GM12875 (cell line): ENCODE results near the gene CCDC66.

ENCODE experiments used
- H3K4me3 ChIP-seq: one replicate; pipeline ENCODE4 v1.5.1; 2011; ENCODE audit warnings: low read depth, low read length, control low read depth
- CTCF ChIP-seq: IDR thresholded peaks from 2 replicates; pipeline ENCODE4 v1.5.1; 2011; ENCODE audit warnings: low read depth, mild to moderate bottlenecking, control low read depth, inconsistent platforms, low read length, moderate library complexity, borderline replicate concordance; ENCODE audit not compliant: insufficient read depth

The CCDC66 gene

GRCh38 chr3:56622381-56622780, 65.4 kb downstream of the CCDC66 start:
- no peak for TF ChIP-seq CTCF
- no peak overlapping the region for H3K4me3 ChIP-seq

- no peak for TF ChIP-seq CTCF
- H3K4me3 ChIP-seq = no peak overlapping the region
Measured at GRCh38 chr3:56624725-56625124, 67.8 kb downstream of the CCDC66 start.

- no peak for TF ChIP-seq CTCF
- H3K4me3 ChIP-seq = no peak overlapping the region
Measured at GRCh38 chr3:56629047-56629446, 72.1 kb downstream of the CCDC66 start.

- no peak overlapping the region for H3K4me3 ChIP-seq
- TF ChIP-seq CTCF = no peak
Measured at GRCh38 chr3:56629451-56629850, 72.5 kb downstream of the CCDC66 start.

- no peak overlapping the region for H3K4me3 ChIP-seq
- TF ChIP-seq CTCF = no peak
Measured at GRCh38 chr3:56630966-56631365, 74.0 kb downstream of the CCDC66 start.

DNA sequence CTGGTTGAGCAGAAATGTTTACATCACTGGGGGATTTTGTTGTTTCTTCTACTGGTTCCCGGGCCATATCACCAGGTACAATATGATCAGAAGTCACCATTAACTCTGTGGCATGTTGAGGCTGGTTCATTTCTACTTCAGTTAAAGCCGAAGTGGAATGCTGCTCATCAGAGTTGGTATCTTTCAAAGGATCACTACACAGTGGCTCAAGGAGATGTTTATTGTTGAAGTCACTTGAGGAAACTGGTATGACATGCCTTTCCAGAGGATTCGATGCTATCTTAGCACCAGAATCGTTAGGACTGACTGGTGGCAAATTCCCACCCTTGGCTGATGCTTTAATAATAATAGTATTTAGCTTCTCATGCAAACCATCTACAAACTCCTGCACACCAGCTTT, 76.2 kb downstream of the CCDC66 start:
- no peak for TF ChIP-seq CTCF

DNA sequence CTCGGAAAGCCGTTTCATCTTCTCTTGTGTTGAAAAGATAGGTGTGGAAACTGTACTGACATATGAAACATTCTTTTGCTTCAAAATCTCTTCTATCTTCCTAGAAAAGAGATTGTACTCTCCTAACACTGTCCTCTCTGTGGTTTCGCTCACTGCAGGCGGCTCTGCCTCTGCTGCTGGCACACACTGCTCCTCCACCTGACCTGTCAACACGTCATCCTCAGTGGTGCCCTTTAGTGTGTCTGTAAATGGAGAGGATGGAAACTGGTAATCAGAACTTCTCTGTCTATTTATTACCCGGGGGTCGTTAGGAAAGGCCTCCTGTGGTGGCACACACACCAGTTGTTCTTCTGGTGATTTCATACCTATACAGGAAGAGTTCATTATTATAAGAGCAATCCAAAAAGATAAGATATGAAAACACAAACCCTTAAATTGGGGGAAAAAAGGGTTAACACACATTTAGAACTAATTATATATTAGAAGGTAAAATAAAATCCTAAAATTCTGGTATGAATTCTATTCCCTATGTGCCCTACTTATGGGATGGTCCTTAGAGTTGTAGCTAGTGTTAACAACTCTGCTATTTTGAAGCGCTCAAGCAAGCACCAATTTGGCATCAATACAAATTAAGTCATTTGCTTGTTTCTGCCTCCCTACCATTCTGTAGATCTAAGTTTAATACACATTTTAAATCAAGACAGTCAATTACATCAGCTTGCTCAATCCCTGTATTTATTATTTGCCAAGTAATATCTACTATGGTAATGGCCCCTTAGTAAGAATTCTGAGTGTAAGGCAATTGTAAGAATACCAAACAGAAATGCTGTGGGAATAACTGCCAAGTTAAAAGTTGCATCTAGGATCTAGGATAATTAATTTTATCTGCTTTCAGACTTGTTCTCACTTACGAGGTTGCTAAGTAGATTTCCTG, 76.9 kb downstream of the CCDC66 start:
- no peak overlapping the region for H3K4me3 ChIP-seq
- no peak for TF ChIP-seq CTCF

More for the DNA sequence above, 76.2 kb downstream of the CCDC66 start:
- H3K4me3 ChIP-seq = no peak overlapping the region
